ENCODE measurements around the gene UHRF1. TPM values are rescaled to one million over a fixed set of nuclear protein-coding genes. Genes with fewer than 3 reads are reported as not detected.
A peak's percentile ranks its signal among the peaks of the same experiment; 100 is the strongest.
"Not testable (repeated sequence)": the region's sequence is repeated elsewhere in the genome, so short reads cannot be mapped to it uniquely, and the experiment has no call there.

The UHRF1 gene
- total and polyA plus RNA-seq, 4 donors = 3.2 to 7.5 (median 4.5) TPM

GRCh38 chr19:4877753-4878490 lies 31.4 kb upstream of the UHRF1 start:
- no peaks in the 10 kb centered on the region for H3K36me3 ChIP-seq (ENCODE audit: control insufficient read depth in 4 of 4, insufficient read depth in 4 of 4, low read length in 4 of 4)
- H3K27ac ChIP-seq (ENCODE audit: low read depth in 1 of 2, low read length in 1 of 2) = no peak overlapping the region
- no peak overlapping the region for H3K4me3 ChIP-seq
- DNase-seq (peak in 1 of 3 donors; percentile 22), ATAC-seq (ENCODE audit: insufficient read depth, low FRiP score) (no peak)
- no peaks in the 10 kb centered on the region for H3K9me3 ChIP-seq (ENCODE audit: control insufficient read depth in 4 of 4, insufficient read depth in 3 of 4, low read length in 3 of 4)
- peaks cover 0 to 8% (median 3%) of the 10 kb centered on the region in 5 donors for H3K4me1 ChIP-seq (ENCODE audit: control insufficient read depth in 5 of 5, insufficient read depth in 5 of 5, low read length in 5 of 5)
- TF ChIP-seq, protein P1, sequence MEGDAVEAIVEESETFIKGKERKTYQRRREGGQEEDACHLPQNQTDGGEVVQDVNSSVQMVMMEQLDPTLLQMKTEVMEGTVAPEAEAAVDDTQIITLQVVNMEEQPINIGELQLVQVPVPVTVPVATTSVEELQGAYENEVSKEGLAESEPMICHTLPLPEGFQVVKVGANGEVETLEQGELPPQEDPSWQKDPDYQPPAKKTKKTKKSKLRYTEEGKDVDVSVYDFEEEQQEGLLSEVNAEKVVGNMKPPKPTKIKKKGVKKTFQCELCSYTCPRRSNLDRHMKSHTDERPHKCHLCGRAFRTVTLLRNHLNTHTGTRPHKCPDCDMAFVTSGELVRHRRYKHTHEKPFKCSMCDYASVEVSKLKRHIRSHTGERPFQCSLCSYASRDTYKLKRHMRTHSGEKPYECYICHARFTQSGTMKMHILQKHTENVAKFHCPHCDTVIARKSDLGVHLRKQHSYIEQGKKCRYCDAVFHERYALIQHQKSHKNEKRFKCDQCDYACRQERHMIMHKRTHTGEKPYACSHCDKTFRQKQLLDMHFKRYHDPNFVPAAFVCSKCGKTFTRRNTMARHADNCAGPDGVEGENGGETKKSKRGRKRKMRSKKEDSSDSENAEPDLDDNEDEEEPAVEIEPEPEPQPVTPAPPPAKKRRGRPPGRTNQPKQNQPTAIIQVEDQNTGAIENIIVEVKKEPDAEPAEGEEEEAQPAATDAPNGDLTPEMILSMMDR (IDR thresholded peaks at IDR 0.05; ENCODE audit: control extremely low read depth, extremely low read depth) = no peak
- 56 to 59% methylated on average over 30 of the region's 30 CpGs for WGBS, 2 donors
- no peak overlapping the region for H3K9ac ChIP-seq (ENCODE audit: insufficient read depth in 1 of 2, low read length in 2 of 2)
- H3K27me3 ChIP-seq (ENCODE audit: control insufficient read depth in 3 of 3, insufficient read depth in 3 of 3, low read length in 2 of 3) = no peaks in the 10 kb centered on the region

GRCh38 chr19:4878491-4878968 lies 30.8 kb upstream of the UHRF1 start:
- Histone ChIP-seq H3K36me3 (ENCODE audit: control insufficient read depth in 4 of 4, insufficient read depth in 4 of 4, low read length in 4 of 4) (no peaks in the 10 kb centered on the region), H3K9me3 (ENCODE audit: control insufficient read depth in 4 of 4, insufficient read depth in 3 of 4, low read length in 3 of 4) (no peaks in the 10 kb centered on the region), H3K27me3 (ENCODE audit: control insufficient read depth in 3 of 3, insufficient read depth in 3 of 3, low read length in 2 of 3) (no peaks in the 10 kb centered on the region), H3K27ac (ENCODE audit: low read depth in 1 of 2, low read length in 1 of 2) (no peak overlapping the region), H3K4me3 (no peak overlapping the region), H3K4me1 (ENCODE audit: control insufficient read depth in 5 of 5, insufficient read depth in 5 of 5, low read length in 5 of 5) (peaks cover 0 to 8% (median 3%) of the 10 kb centered on the region in 5 donors), H3K9ac (ENCODE audit: insufficient read depth in 1 of 2, low read length in 2 of 2) (no peak overlapping the region)
- TF ChIP-seq, protein P1 (IDR thresholded peaks at IDR 0.05; ENCODE audit: control extremely low read depth, extremely low read depth) = no peak
- peak in 2 of 3 donors; percentile 24 to 37 for DNase-seq
- WGBS, 2 donors = 12 to 26% methylated on average over 23 of the region's 23 CpGs
- ATAC-seq (ENCODE audit: insufficient read depth, low FRiP score) = no peak

GRCh38 chr19:4879041-4879440 lies 30.3 kb upstream of the UHRF1 start:
- Histone ChIP-seq H3K9ac (ENCODE audit: insufficient read depth in 1 of 2, low read length in 2 of 2) (no peak overlapping the region), H3K9me3 (ENCODE audit: control insufficient read depth in 4 of 4, insufficient read depth in 3 of 4, low read length in 3 of 4) (no peaks in the 10 kb centered on the region), H3K27me3 (ENCODE audit: control insufficient read depth in 3 of 3, insufficient read depth in 3 of 3, low read length in 2 of 3) (no peaks in the 10 kb centered on the region), H3K36me3 (ENCODE audit: control insufficient read depth in 4 of 4, insufficient read depth in 4 of 4, low read length in 4 of 4) (no peaks in the 10 kb centered on the region), H3K27ac (ENCODE audit: low read depth in 1 of 2, low read length in 1 of 2) (no peak overlapping the region), H3K4me1 (ENCODE audit: control insufficient read depth in 5 of 5, insufficient read depth in 5 of 5, low read length in 5 of 5) (peaks cover 0 to 8% (median 3%) of the 10 kb centered on the region in 5 donors), H3K4me3 (no peak overlapping the region)
- DNase-seq (no peak), ATAC-seq (ENCODE audit: insufficient read depth, low FRiP score) (no peak)
- WGBS, 2 donors = 91 to 92% methylated on average over 11 of the region's 11 CpGs
- TF ChIP-seq, protein P1 (IDR thresholded peaks at IDR 0.05; ENCODE audit: control extremely low read depth, extremely low read depth) = no peak

GRCh38 chr19:4882874-4883273 lies 26.4 kb upstream of the UHRF1 start:
- DNase-seq; H3K36me3 ChIP-seq (ENCODE audit: control insufficient read depth in 4 of 4, insufficient read depth in 4 of 4, low read length in 4 of 4): not testable (repeated sequence)
- WGBS, 2 donors = 84 to 87% methylated on average over 6 of the region's 6 CpGs

GRCh38 chr19:4884993-4885392 lies 24.3 kb upstream of the UHRF1 start:
- H3K27me3 ChIP-seq (ENCODE audit: control insufficient read depth in 3 of 3, insufficient read depth in 3 of 3, low read length in 2 of 3); H3K27ac ChIP-seq (ENCODE audit: low read depth in 1 of 2, low read length in 1 of 2); H3K36me3 ChIP-seq (ENCODE audit: control insufficient read depth in 4 of 4, insufficient read depth in 4 of 4, low read length in 4 of 4); H3K4me3 ChIP-seq; H3K9me3 ChIP-seq (ENCODE audit: control insufficient read depth in 4 of 4, insufficient read depth in 3 of 4, low read length in 3 of 4); ATAC-seq (ENCODE audit: insufficient read depth, low FRiP score); H3K4me1 ChIP-seq (ENCODE audit: control insufficient read depth in 5 of 5, insufficient read depth in 5 of 5, low read length in 5 of 5); DNase-seq; H3K9ac ChIP-seq (ENCODE audit: insufficient read depth in 1 of 2, low read length in 2 of 2): not testable (repeated sequence)
- WGBS, 2 donors = 93 to 100% methylated on average over 2 to 4 of the region's 6 CpGs

More at GRCh38 chr19:4882874-4883273, 26.4 kb upstream of the UHRF1 start:
- H3K9ac ChIP-seq (ENCODE audit: insufficient read depth in 1 of 2, low read length in 2 of 2); ATAC-seq (ENCODE audit: insufficient read depth, low FRiP score); H3K4me3 ChIP-seq; H3K9me3 ChIP-seq (ENCODE audit: control insufficient read depth in 4 of 4, insufficient read depth in 3 of 4, low read length in 3 of 4); H3K27me3 ChIP-seq (ENCODE audit: control insufficient read depth in 3 of 3, insufficient read depth in 3 of 3, low read length in 2 of 3); H3K27ac ChIP-seq (ENCODE audit: low read depth in 1 of 2, low read length in 1 of 2); H3K4me1 ChIP-seq (ENCODE audit: control insufficient read depth in 5 of 5, insufficient read depth in 5 of 5, low read length in 5 of 5): not testable (repeated sequence)

DNA sequence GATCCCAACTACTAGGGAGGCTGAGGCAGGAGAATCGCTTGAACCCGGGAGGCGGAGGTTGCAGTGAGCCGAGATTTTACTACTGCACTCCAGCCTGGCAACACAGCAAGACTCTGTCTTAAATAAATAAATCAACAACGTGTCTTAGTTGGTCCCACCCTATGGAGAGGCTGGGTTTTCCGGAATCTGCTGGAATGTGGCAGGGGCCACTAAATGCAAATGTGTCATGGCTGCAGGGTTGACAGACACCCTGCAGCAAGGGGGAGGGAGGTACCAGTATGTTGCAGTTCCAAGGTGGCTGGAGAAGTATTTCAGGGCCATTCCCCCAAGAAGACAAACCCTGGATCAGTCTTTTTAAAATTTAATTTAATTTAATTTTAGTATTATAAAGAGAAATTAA lies 21.5 kb upstream of the UHRF1 start:
- 63 to 89% methylated on average over 6 of the region's 6 CpGs for WGBS, 2 donors
- not testable (repeated sequence) for H3K4me1 ChIP-seq (ENCODE audit: control insufficient read depth in 5 of 5, insufficient read depth in 5 of 5, low read length in 5 of 5); H3K27me3 ChIP-seq (ENCODE audit: control insufficient read depth in 3 of 3, insufficient read depth in 3 of 3, low read length in 2 of 3); H3K4me3 ChIP-seq; DNase-seq; H3K36me3 ChIP-seq (ENCODE audit: control insufficient read depth in 4 of 4, insufficient read depth in 4 of 4, low read length in 4 of 4); H3K9me3 ChIP-seq (ENCODE audit: control insufficient read depth in 4 of 4, insufficient read depth in 3 of 4, low read length in 3 of 4); H3K27ac ChIP-seq (ENCODE audit: low read depth in 1 of 2, low read length in 1 of 2); H3K9ac ChIP-seq (ENCODE audit: insufficient read depth in 1 of 2, low read length in 2 of 2); ATAC-seq (ENCODE audit: insufficient read depth, low FRiP score)
